ENCODE results near the gene TSSK2.
"Not testable (repeated sequence)": the region's sequence is repeated elsewhere in the genome, so short reads cannot be mapped to it uniquely, and the experiment has no call there.

The TSSK2 gene

DNA sequence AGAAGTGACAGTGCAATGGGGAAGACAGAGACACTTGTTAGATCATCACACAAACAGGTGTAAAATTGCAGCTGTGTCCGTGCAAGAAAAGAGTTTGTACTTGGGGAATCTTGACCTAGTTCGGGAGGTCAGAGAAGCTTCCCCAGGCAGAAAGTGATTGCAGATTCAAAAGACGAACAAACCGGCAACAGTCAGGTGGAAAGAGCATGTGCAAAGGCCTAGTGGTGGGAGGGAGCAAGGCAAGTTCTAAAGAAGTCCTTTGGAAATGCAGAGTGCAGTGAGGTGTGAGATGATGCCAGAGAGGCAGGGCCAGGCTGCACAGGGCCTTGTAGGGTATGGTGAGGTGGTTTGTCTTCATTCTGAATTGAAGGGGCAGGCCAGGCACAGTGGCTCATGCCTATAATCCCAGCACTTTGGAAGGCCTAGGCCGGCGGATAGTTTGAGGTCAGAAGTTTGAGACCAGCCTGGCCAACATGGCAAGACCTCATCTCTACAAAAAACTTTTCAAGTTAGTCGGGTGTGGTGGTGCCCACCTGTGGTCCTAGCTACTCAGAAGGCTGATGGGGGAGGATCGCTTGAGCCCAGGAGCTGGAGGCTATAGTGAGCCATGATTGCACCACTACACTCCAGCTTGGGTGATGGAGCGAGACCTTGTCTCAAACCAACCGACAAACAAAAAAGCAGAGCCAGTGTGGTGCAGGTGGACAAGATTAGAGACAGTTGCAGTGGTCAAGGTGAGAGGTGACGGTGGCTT lies 15.3 kb downstream of the TSSK2 start:
- no peak for DNase-seq

DNA sequence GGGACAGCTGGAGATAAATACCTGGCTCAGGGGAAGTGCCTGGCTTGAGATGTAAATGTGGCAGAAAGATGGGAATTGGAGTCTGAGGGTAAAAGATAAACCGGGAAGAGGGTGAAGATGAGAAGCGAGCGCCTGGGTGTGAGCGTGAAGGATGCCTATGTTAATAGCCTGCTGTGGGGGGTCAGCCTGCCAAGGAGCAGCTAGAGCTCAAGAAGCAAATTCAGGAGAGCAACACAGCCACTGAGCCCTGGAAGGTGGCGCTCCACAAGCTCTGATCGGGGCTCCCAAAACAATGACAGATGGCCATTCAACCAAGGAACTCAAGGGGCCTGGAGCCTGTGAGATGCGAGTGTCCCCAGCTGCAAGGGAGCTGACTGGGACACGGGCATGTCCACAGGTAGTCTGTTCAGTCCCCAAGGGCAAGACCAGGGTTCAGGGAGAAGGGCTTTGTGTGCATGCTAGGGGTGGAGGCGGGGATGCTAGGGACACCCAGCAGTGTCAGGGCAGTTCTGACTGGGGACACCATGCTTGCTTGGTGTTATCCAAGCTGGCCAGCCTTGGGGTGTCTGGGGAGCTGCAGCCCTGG lies 16.2 kb downstream of the TSSK2 start:
- DNase-seq = no peak

DNA sequence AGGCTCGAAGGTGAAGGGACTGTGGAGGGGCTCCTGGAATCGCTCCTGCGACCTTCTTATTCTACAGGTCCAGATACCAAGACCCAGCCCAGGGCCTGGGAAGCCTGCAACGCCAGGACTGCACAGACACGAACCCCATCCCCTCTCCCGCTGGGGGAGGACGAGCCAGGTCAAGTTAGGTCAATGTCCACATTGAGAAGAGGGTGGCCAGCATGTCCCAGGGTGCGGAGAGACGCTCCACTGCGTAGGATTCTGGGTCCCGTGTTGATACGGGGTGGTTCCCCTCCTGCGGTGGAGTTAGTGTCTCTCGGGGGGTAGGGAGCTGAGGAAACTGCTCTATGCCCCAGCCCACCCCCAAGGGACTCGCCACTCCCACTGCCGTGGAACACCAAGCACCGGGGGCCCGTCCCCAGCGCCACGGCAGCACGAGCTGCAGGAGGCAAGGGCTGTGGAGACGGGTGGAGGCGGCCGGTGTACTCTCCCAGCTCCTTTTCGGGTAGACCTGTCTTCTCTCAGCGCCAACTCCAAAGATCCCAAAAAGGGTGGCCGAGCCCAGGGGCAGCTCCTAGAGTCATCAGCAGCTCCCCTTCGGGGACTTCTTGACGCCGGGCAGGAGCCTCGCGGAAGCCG lies 17.4 kb downstream of the TSSK2 start:
- no peak for DNase-seq

DNA sequence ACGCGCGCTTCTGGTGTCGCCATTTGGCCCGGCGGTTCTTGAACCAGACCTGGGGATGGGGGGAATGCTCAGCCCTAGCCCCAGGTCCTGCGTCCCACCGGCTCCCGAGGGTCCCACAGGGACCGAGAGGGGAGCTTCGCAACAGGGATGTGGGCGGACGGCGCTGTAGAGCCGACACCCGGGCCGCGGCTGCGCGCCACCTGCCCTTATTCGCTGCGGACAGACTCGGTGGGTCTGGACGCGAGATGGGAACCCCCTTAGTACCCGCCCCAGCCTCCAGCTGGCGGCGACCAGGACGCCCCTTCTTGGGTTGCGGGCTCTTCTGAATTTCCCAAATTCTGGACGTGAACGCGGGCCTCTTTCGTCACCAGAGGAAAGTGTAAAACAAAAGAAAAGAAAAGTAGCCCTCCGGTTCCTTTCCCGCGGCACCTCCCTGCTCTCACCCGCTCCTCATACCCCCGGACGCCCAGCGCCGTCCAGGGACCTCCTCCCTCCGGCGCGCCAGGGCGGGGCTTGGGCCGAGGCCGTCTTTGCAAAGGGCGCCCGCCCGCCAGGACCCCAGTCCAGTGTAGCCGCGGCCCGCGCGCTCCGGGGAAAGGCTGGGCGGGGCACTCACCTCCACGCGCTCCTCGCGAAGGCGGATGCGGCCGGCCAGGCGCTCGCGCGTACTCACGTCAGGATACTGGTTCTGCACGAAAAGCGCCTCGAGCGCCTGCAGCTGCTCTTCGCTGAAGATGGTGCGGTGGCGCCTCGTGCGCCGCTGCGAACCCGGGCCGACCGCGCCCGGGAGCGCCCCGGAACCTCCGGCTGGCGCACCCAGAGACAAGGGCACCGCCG lies 18.2 kb downstream of the TSSK2 start:
- DNase-seq = no peak

DNA sequence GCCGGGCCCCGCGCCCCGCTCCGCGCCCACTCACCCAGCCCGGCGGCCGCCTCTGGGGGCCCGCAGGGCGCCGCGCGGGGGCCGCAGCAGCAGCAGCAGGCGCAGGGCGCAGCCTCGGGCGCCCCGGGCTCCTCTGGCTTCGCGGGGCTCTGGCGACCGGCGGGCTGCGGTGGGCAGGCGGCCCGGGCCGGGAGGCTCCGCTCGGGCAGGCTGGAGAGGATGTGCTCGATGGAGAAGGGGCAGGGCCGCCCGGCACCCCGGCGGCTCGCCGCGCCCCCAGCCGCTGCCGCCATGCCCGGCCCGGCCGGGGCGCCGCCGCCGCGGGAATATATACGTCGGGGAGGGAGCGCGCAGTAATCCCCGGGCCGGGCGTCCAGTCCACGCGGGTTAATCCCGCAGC lies 18.9 kb downstream of the TSSK2 start, which contains the start of gene GSC2:
Gene GSC2 (minus strand): TSS at position 302 of the 400 bp plus-strand sequence. CDS start 9 bp downstream, at position 293.
- no peak for DNase-seq

DNA sequence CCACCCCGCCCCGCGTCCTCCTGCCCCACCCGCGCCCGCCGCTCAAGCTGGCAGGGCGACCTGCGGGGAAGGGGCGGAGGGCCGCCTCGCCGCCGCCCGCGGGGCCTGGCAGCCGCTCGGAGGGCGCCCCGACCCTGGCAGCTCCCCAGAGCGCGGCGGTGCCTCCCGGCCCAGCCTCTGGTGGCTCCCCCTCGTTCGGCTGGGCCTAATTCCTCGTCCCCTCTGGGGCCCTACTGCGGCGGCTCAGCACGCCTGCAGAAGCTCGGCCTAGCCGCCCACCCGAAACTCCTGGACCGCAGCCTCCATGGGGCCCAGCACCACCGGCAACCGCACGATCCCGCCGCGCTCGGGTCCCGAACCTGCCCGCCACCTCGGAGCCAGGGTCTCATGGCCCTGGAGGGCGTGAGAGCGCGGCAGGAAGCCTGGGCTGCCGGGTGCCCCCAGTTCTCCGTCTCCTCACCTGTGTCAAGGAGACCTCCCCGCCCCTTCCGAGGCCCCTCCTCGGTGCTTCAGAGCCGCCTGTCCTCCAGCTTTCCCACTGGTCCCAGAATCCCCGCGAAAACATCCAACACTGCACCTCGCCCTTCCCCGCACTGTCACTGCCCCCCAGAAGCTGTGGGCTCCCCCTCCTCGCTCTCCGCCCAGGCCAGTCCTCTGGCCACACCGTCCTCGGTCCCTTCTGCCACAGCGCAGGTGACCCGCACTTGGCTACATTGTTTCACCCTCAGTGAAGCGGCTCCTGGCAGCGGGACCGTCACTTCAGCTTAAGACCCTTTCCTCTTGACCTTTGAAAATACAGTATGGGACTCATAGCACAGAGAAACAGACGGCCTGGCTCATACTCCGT lies 19.6 kb downstream of the TSSK2 start:
- DNase-seq = no peak

DNA sequence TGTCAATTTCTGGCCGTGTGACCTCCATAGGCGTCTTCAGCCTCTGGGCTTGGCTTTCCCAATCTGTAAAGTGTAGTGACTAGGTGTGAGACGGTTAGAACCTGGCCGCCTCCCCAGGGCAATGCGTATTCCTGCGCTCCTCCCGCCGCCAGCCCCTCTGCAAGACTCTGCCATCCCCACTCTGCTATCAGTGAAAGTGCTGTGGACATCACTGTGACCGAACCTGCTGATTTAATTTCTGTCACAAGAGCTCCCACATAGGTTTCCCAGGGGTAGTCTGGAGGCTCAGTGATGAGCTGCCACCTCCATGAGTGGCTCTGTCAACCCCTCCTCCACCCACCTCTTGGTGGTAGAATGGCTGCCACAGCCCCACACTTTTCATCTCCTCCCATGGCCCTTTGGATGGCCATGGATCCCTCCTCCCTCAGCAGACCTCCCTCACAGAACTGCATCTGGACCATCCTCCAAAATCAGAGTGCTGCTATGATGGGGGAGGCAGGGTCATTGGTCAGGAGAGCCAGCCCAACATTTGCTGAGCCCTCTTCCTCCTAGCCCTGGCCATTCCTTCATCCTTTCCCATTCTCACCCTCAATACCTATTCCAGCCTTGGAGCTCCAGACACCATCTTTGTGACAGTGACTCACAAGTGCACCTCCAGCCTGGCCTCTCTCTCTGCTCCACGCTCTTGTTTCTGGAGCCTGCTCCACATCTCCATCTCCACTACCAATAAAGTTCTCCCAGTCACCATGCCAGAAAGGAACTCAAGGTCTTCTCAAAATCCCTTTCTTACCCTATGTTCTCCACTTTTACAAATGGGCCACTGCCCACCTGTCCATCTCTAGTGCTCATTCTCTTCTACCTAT lies 20.5 kb downstream of the TSSK2 start:
- no peak for DNase-seq

DNA sequence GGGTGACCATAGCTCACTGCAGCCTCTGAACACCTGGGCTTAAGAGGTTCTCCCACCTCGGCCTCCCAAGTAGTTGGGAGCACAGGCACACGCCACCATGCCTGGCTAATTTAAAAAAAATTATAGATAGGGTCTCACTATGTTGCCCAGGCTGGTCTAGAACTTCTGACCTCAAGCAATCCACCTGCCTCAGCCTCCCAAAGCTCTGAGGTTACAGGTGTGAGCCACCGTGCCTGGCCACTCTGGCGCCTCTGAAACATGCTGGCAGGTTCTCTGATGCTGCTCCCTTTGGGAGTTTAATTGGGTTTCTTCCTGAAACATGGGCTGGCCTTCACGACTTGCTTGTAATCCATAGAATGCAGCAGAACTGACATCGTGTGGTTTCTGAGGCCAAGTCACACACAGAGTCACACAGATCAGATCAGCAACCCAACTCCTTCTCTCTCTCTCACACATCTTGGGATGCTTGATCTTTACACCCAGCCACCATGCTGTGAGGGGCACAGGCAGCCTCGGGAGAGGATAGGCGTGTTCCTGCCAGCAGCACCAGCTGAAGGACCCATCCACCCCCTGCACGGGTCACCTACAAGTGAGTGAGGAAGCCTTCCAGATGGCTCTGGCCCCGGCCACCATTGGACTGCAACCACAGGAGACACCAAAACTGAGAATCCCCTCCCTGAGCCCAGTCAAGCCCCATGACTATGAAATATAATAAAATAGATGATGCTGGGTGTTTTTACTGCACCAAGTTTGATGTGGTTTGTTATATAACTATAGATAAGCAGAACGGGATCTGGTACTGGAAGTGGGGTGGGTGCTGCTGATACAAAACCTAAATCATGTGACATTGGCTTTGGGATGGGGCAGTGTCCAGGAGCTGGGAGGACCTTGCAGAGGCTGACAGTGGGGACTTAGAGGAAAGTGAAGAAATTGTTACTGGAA lies 22.1 kb downstream of the TSSK2 start:
- no peak for DNase-seq

DNA sequence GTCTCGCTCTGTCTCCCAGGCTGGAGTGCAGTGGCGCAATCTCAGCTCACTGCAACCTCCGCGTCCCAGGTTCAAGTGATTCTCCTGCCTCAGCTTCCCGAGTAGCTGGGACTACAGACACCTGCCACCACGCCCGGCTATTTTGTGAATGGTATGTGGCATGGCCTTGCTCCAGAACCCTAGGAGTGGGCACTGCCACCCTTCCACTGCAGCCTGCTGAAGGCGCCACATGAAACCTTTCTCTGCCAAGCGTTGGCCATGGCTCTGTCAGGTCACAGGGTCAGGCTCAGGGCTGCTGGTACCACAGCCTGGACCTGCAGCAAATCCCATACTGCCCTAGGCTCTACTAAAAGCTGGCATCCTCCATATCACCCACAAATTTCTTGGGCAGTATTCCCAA lies 25.0 kb downstream of the TSSK2 start:
- not testable (repeated sequence) for DNase-seq

DNA sequence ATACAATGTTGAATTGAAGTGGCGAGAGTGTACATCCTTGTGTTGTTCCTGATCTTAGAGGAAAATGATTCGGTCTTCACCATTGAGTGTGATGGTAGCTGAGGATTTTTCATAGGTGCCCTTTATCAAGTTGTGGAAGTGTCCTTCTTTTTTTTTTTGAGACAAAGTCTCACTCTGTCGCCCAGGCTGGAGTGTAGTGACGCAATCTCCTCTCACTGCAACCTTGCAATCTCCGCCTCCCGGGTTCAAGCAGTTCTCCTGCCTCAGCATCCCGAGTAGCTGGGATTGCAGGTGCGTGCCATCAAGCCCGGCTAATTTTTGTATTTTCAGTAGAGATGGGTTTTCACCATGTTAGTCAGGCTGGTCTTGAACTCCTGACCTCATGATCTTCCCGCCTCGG lies 27.5 kb downstream of the TSSK2 start:
- not testable (repeated sequence) for DNase-seq

DNA sequence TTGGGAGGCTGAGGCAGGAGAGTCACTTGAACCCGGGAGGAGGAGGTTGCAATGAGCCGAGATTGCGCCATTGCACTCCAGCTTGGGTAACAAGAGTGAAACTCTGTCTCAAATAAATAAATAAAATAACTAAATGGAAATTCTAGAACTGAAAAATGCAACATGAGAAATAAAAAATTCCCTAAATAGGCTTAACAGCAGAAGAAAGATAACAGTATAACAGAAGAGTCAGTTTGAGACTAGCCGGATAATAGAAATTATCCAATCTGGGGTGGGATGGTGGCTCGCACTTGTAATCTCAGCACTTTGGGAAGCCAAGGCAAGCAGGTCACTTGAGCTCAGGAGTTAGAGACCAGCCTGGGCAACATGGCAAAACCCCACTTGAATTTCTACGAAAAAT lies 33.3 kb downstream of the TSSK2 start:
- no peak for DNase-seq

DNA sequence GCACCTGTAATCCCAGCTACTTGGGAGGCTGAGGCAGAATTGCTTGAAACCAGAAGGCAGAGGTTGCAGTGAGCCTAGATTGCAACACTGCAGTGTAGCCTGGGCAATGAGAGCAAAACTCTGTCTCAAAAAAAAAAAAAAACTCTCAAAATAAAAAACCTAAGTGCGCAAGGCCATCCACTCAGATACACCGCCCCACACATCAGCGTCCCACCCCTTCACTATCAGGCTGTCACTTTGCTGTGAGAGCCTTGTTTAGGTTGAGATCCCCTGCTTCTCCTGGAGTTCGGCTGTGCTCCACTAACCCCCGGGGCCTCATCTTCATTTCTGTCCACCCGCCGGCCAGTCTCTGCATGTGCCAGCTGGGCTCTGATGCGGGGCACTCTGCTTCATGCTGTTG lies 35.3 kb downstream of the TSSK2 start:
- no peak for DNase-seq

DNA sequence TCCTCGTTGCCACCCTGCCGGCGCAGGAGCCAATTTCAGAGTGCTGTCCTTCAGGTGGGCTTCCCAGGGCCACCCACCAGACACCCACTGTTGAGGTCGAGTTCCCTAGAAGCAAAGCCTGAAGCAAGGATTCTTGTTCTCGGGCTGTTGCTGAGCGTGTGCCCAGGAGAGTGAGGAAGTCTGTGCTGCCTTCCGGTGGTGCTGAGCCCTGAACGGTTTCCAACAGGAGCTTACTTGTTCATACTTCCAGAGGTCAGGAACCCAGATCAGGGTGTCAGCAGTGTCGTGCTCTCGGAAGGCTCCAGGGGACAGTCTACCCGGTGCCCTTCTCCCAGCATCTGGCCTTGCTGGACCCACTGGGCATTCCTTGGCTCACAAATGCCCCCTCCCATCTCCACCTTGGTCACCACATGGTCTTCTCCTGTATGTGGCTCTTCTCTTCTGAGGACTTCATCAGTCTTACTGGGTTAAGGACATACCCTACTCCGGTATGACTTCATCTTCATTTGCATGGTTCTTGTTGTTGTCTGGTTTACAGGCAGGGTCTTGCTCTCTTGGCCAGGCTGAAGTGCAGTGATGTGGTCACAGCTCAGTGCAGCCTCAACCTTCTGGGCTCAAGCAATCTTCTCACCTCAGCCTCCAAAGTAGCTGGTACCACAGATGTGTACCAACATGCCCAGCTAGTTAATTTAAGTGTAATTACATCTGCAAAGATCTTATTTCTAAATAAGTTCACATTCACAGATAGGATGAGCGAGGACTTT lies 36.2 kb downstream of the TSSK2 start:
- no peak for DNase-seq

DNA sequence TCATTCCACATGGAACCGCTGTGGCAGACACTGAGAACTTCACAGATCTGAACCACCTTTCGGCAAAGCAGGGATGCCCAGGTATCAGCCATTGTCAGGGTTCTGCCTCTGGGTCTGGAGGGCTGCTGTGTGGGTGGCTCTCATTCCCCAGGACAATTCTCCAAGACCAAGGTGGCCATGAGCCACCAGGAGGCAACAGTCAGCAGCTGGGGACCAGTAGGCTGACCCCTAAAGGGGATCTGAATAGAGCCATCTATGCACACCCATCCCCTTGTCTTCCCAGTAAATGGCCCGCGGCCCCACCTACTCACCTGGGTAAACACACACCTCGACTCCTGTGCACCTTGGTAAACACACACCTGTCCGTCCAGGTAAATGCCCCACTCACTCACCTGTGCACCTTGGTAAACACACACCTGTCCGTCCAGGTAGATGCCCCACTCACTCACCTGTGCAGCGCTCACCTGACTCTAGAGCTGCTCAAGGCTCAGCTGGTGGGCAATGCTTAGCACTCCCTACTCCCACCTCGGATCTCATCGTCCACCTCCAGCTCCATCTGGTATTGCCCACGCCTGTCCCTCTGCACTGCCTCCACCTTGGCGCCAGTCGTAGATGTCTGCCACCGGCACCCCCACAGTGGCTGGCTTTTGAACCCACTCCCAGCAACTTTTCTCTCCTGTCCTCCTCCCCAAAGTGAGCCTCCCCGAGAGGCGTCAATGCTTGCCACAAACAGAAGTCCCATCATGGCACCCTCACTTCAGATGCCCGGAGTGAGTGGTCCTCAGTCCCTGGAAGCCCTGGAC lies 37.2 kb downstream of the TSSK2 start:
- no peak for DNase-seq

DNA sequence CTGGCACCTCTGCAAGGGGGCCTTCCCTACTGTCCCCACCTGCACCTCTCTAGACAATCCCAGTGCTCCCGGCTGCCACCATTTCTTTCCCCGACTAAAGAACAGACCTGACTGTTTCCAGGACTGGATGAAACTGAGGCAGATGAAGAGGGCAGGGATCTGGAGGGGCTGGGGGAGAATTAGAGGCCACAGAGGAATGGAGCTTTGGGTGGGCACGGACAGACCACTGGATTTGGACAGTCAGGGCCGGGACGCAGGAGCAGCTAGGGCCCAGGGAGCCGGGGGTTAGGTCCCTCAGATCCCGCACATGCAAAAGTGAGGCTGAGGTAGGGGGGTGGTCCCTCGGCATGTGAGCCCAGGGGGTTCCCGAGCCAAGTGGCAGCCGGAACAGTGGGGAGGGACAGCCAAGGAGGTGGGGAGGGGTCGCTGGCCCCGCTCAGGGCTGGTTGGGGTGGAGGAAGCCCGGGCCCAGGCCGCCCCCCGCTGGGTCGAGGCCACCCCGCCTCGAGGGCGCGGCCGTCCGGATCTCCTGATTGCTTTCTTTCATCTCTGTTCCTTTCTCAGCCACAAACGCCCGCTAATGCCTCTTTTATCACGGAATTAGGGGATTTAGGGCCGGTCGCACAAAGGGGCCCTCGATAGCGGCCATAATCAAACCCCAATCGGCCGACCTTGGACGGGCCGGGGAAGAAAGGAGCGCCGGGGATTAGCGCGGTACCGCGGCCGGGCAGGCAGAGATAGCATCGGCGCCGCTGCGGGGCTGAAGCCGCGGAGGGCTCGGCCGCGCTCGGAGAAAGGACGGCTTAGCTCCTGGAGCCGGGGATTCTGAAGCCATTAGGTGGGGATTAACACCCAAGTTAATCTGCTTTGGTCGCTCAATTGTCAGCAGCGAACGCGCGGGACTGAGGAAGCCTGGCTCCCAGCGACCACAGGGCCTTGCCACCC lies 38.2 kb downstream of the TSSK2 start:
- DNase-seq = no peak

DNA sequence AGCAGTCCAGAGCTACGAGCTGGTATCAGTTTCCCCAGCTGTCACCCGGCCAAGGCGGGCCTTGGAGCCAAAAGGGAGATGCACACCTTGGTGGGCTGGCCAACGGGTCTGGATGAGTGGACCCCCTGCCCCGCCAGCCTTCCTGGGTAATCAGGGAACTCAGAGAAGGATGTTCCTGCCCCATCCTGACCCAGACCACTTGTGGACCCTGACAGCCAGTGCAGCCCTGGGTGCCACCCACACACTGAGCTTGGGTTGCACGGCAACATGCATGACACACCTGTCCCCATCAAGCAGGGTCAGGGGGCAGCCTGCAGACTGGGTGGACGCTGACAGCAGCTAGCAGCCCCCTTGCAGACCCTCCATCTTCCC lies 38.8 kb downstream of the TSSK2 start:
- DNase-seq = no peak

Data from KG1 (cell line).